ENCODE results near the gene STUM. TPM values are rescaled to one million over a fixed set of nuclear protein-coding genes. Genes with fewer than 3 reads are reported as not detected.

Gene STUM
- polyA plus RNA-seq, 1 experiment = not detected

GRCh38 chr1:226650236-226650841, 101.8 kb downstream of the STUM start:
- Histone ChIP-seq H3K9me3 (ENCODE audit: control insufficient read depth, insufficient read depth, low read length) (no peaks in the 10 kb centered on the region), H3K4me3 (ENCODE audit: low read depth, low read length) (no peak overlapping the region), H3K27ac (ENCODE audit: low read depth, low read length) (peak overlapping the region; percentile 11), H3K27me3 (ENCODE audit: control insufficient read depth, insufficient read depth, low read length) (no peaks in the 10 kb centered on the region)
- ChIA-PET POLR2A (no interaction called here), CTCF (interaction anchor here (1.2 kb wide), 1 partner anchor 165 kb away, joined by 3 read pairs; no protein-coding TSS in a partner anchor)
- TF ChIP-seq CTCF (IDR thresholded peaks at IDR 0.05; ENCODE audit: low read depth, low read length) = no peak
- DNase-seq (ENCODE audit: low read depth, low spot score) = no peak

DNA sequence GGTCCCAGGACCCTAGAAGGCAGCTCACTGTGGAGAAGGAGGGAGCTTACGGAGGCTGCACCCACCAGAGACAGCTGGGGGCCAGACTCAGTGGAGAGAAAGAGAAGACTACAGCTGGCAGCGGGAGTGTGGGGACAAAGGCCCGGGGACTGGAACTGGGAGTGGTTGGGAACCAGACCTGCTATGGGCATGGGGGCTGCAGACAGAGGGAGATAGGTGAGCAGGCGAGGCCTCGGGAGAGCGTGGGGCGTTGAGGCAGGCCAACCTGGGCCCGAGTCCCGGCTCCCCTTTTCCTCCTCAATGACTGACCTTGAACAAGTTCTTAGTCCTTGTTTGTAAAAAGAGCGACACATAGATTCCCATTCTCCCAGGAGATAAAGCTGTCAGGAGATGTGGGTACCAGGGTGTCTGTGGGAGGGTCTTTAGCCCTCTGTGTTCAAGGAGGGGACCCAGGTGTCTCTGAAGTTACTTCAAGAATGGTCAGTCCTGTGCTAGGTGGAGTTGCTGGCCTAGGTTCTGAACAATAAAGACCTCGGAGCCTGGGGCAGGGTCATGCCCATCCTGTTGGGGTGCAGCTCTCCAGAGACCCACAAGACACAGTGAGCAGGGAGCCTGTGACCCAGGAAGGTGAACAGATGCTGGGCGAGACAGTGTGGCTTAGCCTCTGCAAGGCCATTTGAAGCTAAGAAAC, 102.6 kb downstream of the STUM start:
- TF ChIP-seq CTCF (IDR thresholded peaks at IDR 0.05; ENCODE audit: low read depth, low read length) = no peak
- H3K27ac ChIP-seq (ENCODE audit: low read depth, low read length) = no peak overlapping the region
- ChIA-PET CTCF (no interaction called here), POLR2A (no interaction called here)
- no peaks in the 10 kb centered on the region for H3K27me3 ChIP-seq (ENCODE audit: control insufficient read depth, insufficient read depth, low read length)
- H3K4me3 ChIP-seq (ENCODE audit: low read depth, low read length) = no peak overlapping the region
- DNase-seq (ENCODE audit: low read depth, low spot score) = no peak
- no peaks in the 10 kb centered on the region for H3K9me3 ChIP-seq (ENCODE audit: control insufficient read depth, insufficient read depth, low read length)

DNA sequence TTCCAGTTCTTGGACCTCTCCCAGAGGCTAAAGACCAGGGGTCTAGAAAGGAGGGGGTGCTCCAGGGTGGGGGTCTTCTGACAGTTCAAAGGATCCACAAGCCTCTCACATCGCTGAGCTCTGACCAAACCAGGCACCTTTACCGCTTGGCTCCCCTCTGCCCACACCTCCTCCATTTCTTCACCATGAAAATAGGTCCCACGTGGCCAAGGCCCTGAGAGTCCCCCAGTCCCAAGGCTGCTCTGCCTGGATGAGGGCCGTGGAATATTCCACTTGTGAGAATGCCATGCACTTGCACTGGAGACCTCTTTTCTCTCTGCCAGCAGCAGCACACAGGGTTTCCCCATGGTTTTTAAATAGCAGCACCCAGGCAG, 103.2 kb downstream of the STUM start:
- CTCF ChIA-PET = no interaction called here
- Histone ChIP-seq H3K4me3 (ENCODE audit: low read depth, low read length) (no peak overlapping the region), H3K27ac (ENCODE audit: low read depth, low read length) (no peak overlapping the region), H3K27me3 (ENCODE audit: control insufficient read depth, insufficient read depth, low read length) (no peaks in the 10 kb centered on the region), H3K9me3 (ENCODE audit: control insufficient read depth, insufficient read depth, low read length) (no peaks in the 10 kb centered on the region)
- TF ChIP-seq CTCF (IDR thresholded peaks at IDR 0.05; ENCODE audit: low read depth, low read length) = no peak
- POLR2A ChIA-PET = no interaction called here
- no peak for DNase-seq (ENCODE audit: low read depth, low spot score)

- Histone ChIP-seq H3K27me3 (ENCODE audit: control insufficient read depth, insufficient read depth, low read length) (no peaks in the 10 kb centered on the region), H3K9me3 (ENCODE audit: control insufficient read depth, insufficient read depth, low read length) (no peaks in the 10 kb centered on the region), H3K27ac (ENCODE audit: low read depth, low read length) (no peak overlapping the region), H3K4me3 (ENCODE audit: low read depth, low read length) (no peak overlapping the region)
- TF ChIP-seq CTCF (IDR thresholded peaks at IDR 0.05; ENCODE audit: low read depth, low read length) = no peak
- ChIA-PET CTCF (no interaction called here), POLR2A (interaction anchor here (2.0 kb wide), 1 partner anchor 50 kb away, joined by 5 read pairs; no protein-coding TSS in a partner anchor)
- DNase-seq (ENCODE audit: low read depth, low spot score) = no peak
These were observed 104.0 kb downstream of the STUM start for GRCh38 chr1:226652613-226653012.

DNA sequence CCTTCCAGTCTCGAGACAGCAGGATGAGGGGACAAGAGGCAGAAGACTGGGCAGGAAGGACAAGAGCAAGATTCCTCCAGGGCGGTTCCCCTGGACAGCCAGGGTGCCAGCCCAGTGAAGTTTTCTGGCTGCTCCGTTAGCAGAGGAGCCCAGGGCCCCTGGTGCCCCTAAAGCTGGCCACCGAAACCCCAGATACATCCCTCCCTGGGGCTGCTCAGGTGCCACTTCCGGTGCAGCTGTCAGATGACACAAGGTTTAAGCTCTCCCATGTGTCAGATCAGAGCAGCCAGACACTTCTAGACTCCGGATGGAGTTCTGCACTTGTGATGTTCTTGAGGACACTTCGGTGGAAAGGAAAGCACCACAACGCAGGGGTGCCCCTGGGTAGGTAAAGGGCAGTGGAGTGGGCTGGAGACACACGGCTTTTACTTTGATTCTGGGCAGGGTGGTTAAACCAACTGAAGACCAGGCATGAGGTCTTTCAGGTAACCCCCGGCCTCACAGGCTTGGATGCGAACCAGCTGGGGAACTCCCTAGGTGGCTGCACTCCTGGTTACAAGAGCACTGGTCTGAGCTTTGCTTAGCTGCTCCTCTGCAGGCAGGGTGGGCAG, 104.9 kb downstream of the STUM start:
- Histone ChIP-seq H3K9me3 (ENCODE audit: control insufficient read depth, insufficient read depth, low read length) (no peaks in the 10 kb centered on the region), H3K27ac (ENCODE audit: low read depth, low read length) (no peak overlapping the region), H3K27me3 (ENCODE audit: control insufficient read depth, insufficient read depth, low read length) (no peaks in the 10 kb centered on the region), H3K4me3 (ENCODE audit: low read depth, low read length) (no peak overlapping the region)
- no peak for TF ChIP-seq CTCF (IDR thresholded peaks at IDR 0.05; ENCODE audit: low read depth, low read length)
- POLR2A ChIA-PET = interaction anchor here (1.3 to 2.0 kb wide), 3 partner anchors 9 to 49 kb away, joined by 4 to 10 read pairs (median 5); no protein-coding TSS in a partner anchor
- DNase-seq (ENCODE audit: low read depth, low spot score) = no peak
- CTCF ChIA-PET = interaction anchor here (1.0 to 1.3 kb wide), 3 partner anchors 19 to 175 kb away, joined by 3 to 8 read pairs (median 7); no protein-coding TSS in a partner anchor

Data from AG04450 (cell line).